K562 (cell line): Measurements from ENCODE around the gene DSE.

Experiments used
- ELF4 ChIP-seq: fragments of 450-650 bp; formaldehyde crosslinking; IDR thresholded peaks from 2 replicates; pipeline ENCODE4 v1.4.0; 2022; ENCODE audit warnings: missing genetic modification characterization
- EP300 ChIP-seq: IDR thresholded peaks from 2 replicates; pipeline ENCODE4 v1.6.1; 2012; ENCODE audit warnings: low read length, improper control_type of control experiment
- POLR2AphosphoS5 ChIP-seq: IDR thresholded peaks from 2 replicates; pipeline ENCODE4 v1.6.1; 2011; ENCODE audit warnings: mild to moderate bottlenecking, low read depth, low read length, moderate library complexity; ENCODE audit not compliant: control insufficient read depth, insufficient read depth
- SMARCC2 ChIP-seq: fragments of 450-650 bp; IDR thresholded peaks from 2 replicates; pipeline ENCODE4 v1.6.1; 2017; ENCODE audit warnings: antibody characterized with exemption, moderate library complexity, mild to moderate bottlenecking, low read depth
- ZBTB7A ChIP-seq: IDR thresholded peaks from 2 replicates; pipeline ENCODE4 v1.6.1; 2011; ENCODE audit warnings: low read depth, mild to moderate bottlenecking, low read length, moderate library complexity, borderline replicate concordance; ENCODE audit not compliant: control insufficient read depth
- TF ChIP-seq, protein P1 (sequence below): fragments of 250-450 bp; sonication (Bioruptor Pico); IDR thresholded peaks from 2 replicates; pipeline ENCODE4 v1.8.0; 2022; ENCODE audit warnings: inconsistent platforms, mild to moderate bottlenecking, moderate library complexity, borderline replicate concordance
- TF ChIP-seq, protein P2 (sequence below): fragments of 450-650 bp; IDR thresholded peaks from 2 replicates; pipeline ENCODE4 v1.6.1; 2016; ENCODE audit warnings: antibody characterized with exemption
- TF ChIP-seq, protein P3 (sequence below): fragments of 450-650 bp; IDR thresholded peaks from 2 replicates; pipeline ENCODE4 v1.6.1; 2016; ENCODE audit warnings: mild to moderate bottlenecking, moderate library complexity

DNA sequence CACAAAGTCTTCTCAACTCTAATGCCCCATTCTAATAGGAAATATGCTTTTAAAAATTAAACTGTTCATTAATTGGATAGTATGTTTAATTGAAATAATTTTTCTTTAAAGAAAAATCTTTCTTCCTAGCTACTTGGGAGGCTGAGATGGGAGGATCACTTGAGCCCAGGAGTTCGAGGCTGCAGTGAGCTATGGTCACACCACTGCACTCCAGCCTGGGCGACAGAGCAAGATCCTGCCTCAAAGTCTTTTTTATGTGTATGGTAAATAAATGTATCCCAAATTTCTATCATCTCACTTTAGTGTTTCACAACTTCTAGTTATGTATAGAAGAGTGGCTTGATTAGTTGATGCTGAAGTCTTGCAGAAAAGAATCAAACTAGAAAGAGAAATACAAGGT lies 4.5 kb downstream of the DSE start:
- no peak for TF ChIP-seq POLR2AphosphoS5
- TF ChIP-seq ZBTB7A, result no peak
- no peak for TF ChIP-seq SMARCC2
- TF ChIP-seq, protein P1, sequence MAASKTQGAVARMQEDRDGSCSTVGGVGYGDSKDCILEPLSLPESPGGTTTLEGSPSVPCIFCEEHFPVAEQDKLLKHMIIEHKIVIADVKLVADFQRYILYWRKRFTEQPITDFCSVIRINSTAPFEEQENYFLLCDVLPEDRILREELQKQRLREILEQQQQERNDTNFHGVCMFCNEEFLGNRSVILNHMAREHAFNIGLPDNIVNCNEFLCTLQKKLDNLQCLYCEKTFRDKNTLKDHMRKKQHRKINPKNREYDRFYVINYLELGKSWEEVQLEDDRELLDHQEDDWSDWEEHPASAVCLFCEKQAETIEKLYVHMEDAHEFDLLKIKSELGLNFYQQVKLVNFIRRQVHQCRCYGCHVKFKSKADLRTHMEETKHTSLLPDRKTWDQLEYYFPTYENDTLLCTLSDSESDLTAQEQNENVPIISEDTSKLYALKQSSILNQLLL, result no peak
- TF ChIP-seq, protein P2, sequence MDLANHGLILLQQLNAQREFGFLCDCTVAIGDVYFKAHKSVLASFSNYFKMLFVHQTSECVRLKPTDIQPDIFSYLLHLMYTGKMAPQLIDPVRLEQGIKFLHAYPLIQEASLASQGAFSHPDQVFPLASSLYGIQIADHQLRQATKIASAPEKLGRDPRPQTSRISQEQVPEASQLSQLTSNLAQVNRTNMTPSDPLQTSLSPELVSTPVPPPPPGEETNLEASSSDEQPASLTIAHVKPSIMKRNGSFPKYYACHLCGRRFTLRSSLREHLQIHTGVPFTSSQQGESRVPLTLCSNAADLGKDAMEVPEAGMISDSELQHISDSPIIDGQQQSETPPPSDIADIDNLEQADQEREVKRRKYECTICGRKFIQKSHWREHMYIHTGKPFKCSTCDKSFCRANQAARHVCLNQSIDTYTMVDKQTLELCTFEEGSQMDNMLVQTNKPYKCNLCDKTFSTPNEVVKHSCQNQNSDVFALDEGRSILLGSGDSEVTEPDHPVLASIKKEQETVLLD, result no peak
- TF ChIP-seq ELF4 (CRISPR knock-in tag), result no peak
- TF ChIP-seq EP300, result no peak
- TF ChIP-seq, protein P3, sequence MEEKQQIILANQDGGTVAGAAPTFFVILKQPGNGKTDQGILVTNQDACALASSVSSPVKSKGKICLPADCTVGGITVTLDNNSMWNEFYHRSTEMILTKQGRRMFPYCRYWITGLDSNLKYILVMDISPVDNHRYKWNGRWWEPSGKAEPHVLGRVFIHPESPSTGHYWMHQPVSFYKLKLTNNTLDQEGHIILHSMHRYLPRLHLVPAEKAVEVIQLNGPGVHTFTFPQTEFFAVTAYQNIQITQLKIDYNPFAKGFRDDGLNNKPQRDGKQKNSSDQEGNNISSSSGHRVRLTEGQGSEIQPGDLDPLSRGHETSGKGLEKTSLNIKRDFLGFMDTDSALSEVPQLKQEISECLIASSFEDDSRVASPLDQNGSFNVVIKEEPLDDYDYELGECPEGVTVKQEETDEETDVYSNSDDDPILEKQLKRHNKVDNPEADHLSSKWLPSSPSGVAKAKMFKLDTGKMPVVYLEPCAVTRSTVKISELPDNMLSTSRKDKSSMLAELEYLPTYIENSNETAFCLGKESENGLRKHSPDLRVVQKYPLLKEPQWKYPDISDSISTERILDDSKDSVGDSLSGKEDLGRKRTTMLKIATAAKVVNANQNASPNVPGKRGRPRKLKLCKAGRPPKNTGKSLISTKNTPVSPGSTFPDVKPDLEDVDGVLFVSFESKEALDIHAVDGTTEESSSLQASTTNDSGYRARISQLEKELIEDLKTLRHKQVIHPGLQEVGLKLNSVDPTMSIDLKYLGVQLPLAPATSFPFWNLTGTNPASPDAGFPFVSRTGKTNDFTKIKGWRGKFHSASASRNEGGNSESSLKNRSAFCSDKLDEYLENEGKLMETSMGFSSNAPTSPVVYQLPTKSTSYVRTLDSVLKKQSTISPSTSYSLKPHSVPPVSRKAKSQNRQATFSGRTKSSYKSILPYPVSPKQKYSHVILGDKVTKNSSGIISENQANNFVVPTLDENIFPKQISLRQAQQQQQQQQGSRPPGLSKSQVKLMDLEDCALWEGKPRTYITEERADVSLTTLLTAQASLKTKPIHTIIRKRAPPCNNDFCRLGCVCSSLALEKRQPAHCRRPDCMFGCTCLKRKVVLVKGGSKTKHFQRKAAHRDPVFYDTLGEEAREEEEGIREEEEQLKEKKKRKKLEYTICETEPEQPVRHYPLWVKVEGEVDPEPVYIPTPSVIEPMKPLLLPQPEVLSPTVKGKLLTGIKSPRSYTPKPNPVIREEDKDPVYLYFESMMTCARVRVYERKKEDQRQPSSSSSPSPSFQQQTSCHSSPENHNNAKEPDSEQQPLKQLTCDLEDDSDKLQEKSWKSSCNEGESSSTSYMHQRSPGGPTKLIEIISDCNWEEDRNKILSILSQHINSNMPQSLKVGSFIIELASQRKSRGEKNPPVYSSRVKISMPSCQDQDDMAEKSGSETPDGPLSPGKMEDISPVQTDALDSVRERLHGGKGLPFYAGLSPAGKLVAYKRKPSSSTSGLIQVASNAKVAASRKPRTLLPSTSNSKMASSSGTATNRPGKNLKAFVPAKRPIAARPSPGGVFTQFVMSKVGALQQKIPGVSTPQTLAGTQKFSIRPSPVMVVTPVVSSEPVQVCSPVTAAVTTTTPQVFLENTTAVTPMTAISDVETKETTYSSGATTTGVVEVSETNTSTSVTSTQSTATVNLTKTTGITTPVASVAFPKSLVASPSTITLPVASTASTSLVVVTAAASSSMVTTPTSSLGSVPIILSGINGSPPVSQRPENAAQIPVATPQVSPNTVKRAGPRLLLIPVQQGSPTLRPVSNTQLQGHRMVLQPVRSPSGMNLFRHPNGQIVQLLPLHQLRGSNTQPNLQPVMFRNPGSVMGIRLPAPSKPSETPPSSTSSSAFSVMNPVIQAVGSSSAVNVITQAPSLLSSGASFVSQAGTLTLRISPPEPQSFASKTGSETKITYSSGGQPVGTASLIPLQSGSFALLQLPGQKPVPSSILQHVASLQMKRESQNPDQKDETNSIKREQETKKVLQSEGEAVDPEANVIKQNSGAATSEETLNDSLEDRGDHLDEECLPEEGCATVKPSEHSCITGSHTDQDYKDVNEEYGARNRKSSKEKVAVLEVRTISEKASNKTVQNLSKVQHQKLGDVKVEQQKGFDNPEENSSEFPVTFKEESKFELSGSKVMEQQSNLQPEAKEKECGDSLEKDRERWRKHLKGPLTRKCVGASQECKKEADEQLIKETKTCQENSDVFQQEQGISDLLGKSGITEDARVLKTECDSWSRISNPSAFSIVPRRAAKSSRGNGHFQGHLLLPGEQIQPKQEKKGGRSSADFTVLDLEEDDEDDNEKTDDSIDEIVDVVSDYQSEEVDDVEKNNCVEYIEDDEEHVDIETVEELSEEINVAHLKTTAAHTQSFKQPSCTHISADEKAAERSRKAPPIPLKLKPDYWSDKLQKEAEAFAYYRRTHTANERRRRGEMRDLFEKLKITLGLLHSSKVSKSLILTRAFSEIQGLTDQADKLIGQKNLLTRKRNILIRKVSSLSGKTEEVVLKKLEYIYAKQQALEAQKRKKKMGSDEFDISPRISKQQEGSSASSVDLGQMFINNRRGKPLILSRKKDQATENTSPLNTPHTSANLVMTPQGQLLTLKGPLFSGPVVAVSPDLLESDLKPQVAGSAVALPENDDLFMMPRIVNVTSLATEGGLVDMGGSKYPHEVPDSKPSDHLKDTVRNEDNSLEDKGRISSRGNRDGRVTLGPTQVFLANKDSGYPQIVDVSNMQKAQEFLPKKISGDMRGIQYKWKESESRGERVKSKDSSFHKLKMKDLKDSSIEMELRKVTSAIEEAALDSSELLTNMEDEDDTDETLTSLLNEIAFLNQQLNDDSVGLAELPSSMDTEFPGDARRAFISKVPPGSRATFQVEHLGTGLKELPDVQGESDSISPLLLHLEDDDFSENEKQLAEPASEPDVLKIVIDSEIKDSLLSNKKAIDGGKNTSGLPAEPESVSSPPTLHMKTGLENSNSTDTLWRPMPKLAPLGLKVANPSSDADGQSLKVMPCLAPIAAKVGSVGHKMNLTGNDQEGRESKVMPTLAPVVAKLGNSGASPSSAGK, result no peak
